Measurements from ENCODE around the gene HSD17B2.

- TF ChIP-seq CTCF (IDR thresholded peaks at IDR 0.05; ENCODE audit: low read depth, low read length, poor library complexity, severe bottlenecking): no peak
- no peak for TF ChIP-seq EZH2phosphoT487 (IDR thresholded peaks at IDR 0.05; ENCODE audit: borderline replicate concordance, low read length)
Measured at GRCh38 chr16:82119405-82119804, 84.4 kb downstream of the HSD17B2 start.
